Measurements from ENCODE around the gene SMO. TPM values are rescaled to one million over a fixed set of nuclear protein-coding genes. Genes with fewer than 3 reads are reported as not detected.
A peak's percentile ranks its signal among the peaks of the same experiment; 100 is the strongest.

SMO gene
- total RNA-seq, 1 donor from 2014 or later: 4.6 TPM

- DNase-seq: peak; percentile 99
- Histone ChIP-seq H3K36me3 (no peaks in the 10 kb centered on the region), H3K9me3 (replicated peaks) (no peaks in the 10 kb centered on the region), H3K27ac (replicated peaks) (peak within 1 kb of the TSS; percentile 99), H3K4me1 (peaks cover 36% of the 10 kb centered on the region), H3K27me3 (ENCODE audit: low read depth) (peaks cover under 1% of the 10 kb centered on the region), H3K4me3 (peak within 1 kb of the TSS; percentile 88)
- intact Hi-C loops (cut with micrococcal nuclease): no loop called here
- no peak for TF ChIP-seq CTCF (IDR thresholded peaks at IDR 0.05; ENCODE audit: borderline replicate concordance)
These were observed 36.1 kb downstream of the SMO start, which contains the start of gene AHCYL2 for GRCh38 chr7:129224251-129225205. AHCYL2 (plus strand) TSS chr7:129225030.

GRCh38 chr7:129225206-129225930, 36.9 kb downstream of the SMO start:
- peaks cover 36% of the 10 kb centered on the region for H3K4me1 ChIP-seq
- DNase-seq: peak; percentile 47
- no peak for TF ChIP-seq CTCF (IDR thresholded peaks at IDR 0.05; ENCODE audit: borderline replicate concordance)
- H3K27ac ChIP-seq (replicated peaks): peak overlapping the region; percentile 99
- no peaks in the 10 kb centered on the region for H3K9me3 ChIP-seq (replicated peaks)
- no peaks in the 10 kb centered on the region for H3K36me3 ChIP-seq
- intact Hi-C loops (cut with micrococcal nuclease): no loop called here
- peak overlapping the region; percentile 88 for H3K4me3 ChIP-seq
- no peaks in the 10 kb centered on the region for H3K27me3 ChIP-seq (ENCODE audit: low read depth)

GRCh38 chr7:129225931-129226572, 37.6 kb downstream of the SMO start:
- no peaks in the 10 kb centered on the region for H3K27me3 ChIP-seq (ENCODE audit: low read depth)
- TF ChIP-seq CTCF (IDR thresholded peaks at IDR 0.05; ENCODE audit: borderline replicate concordance): no peak
- DNase-seq: no peak
- no peaks in the 10 kb centered on the region for H3K9me3 ChIP-seq (replicated peaks)
- peak overlapping the region; percentile 99 for H3K27ac ChIP-seq (replicated peaks)
- no peaks in the 10 kb centered on the region for H3K36me3 ChIP-seq
- intact Hi-C loops (cut with micrococcal nuclease): no loop called here
- peak overlapping the region; percentile 88 for H3K4me3 ChIP-seq
- peaks cover 36% of the 10 kb centered on the region for H3K4me1 ChIP-seq

- Histone ChIP-seq H3K36me3 (no peaks in the 10 kb centered on the region), H3K4me1 (peaks cover 50% of the 10 kb centered on the region), H3K4me3 (no peak overlapping the region), H3K9me3 (replicated peaks) (no peaks in the 10 kb centered on the region), H3K27me3 (ENCODE audit: low read depth) (no peaks in the 10 kb centered on the region), H3K27ac (replicated peaks) (no peak overlapping the region)
- DNase-seq: no peak
- TF ChIP-seq CTCF (IDR thresholded peaks at IDR 0.05; ENCODE audit: borderline replicate concordance): no peak
- intact Hi-C loops (cut with micrococcal nuclease): no loop called here
These were observed 39.5 kb downstream of the SMO start for GRCh38 chr7:129227646-129228578.

All from left ventricle myocardium inferior (tissue), 1 donor.